Lung (tissue), 12 donors: ENCODE data around the gene AGRN. TPM values are rescaled to one million over a fixed set of nuclear protein-coding genes. Genes with fewer than 3 reads are reported as not detected.

ENCODE experiments used
- ATAC-seq: fragments of 200-7000 bp; cut with Tn5 transposase; one replicate; pipeline ENCODE4 v1.9.1; 2020; ENCODE audit warnings: moderate number of reproducible peaks; ENCODE audit not compliant: insufficient read depth, low FRiP score
- DNase-seq, 3 donors: peaks; one replicate each; pipeline ENCODE4 v3.0.0-alpha.2; 2013 to 2017
- H3K27ac ChIP-seq, 2 donors: one replicate each; pipeline ENCODE4 v1.5.1; 2013; ENCODE audit warnings: mild to moderate bottlenecking in 2 of 2, moderate library complexity in 2 of 2, control low read depth in 1 of 2, inconsistent platforms in 1 of 2, low read depth in 1 of 2, low read length in 1 of 2
- H3K27me3 ChIP-seq, 3 donors: one replicate each; pipeline ENCODE4 v1.5.1; 2013; ENCODE audit warnings: low read length in 2 of 3; ENCODE audit not compliant: control insufficient read depth in 3 of 3, insufficient read depth in 3 of 3
- H3K36me3 ChIP-seq, 4 donors: one replicate each; pipeline ENCODE4 v1.5.1; 2013; ENCODE audit warnings: low read length in 4 of 4, mild to moderate bottlenecking in 1 of 4, moderate library complexity in 1 of 4; ENCODE audit not compliant: control insufficient read depth in 4 of 4, insufficient read depth in 4 of 4
- H3K4me1 ChIP-seq, 5 donors: one replicate each; pipeline ENCODE4 v1.5.1; 2013; ENCODE audit warnings: low read length in 5 of 5, mild to moderate bottlenecking in 2 of 5, moderate library complexity in 1 of 5; ENCODE audit not compliant: control insufficient read depth in 5 of 5, insufficient read depth in 5 of 5
- H3K4me3 ChIP-seq: one replicate; pipeline ENCODE4 v1.5.1; 2013; ENCODE audit warnings: mild to moderate bottlenecking, control low read depth, moderate library complexity
- H3K9ac ChIP-seq, 2 donors: one replicate each; pipeline ENCODE4 v1.5.1; 2013; ENCODE audit warnings: low read length in 2 of 2, control low read depth in 1 of 2; ENCODE audit not compliant: insufficient read depth in 1 of 2
- H3K9me3 ChIP-seq, 4 donors: one replicate each; pipeline ENCODE4 v1.5.1; 2013; ENCODE audit warnings: low read length in 3 of 4, mild to moderate bottlenecking in 1 of 4, moderate library complexity in 1 of 4; ENCODE audit not compliant: control insufficient read depth in 4 of 4, insufficient read depth in 3 of 4
- CTCF ChIP-seq: IDR thresholded peaks from 2 replicates; pipeline ENCODE4 v1.5.1; 2012; ENCODE audit warnings: mild to moderate bottlenecking; ENCODE audit errors: control extremely low read depth, extremely low read depth
- WGBS, 2 donors: extraction: QIAGEN DNeasy Blood & Tissue Kit; methylation state at CpG; one replicate each; pipeline ENCODE4 v1.1.7; 2013; 5-methylcytosine and 5-hydroxymethylcytosine counted together
- polyA plus RNA-seq, 2 donors: library from polyadenylated mRNA; stranded (reverse); fragments of 200-250 nt; gene quantifications; one replicate each; pipeline ENCODE4 v1.2.1, GENCODE V29; 2013
- total RNA-seq, 2 donors: library from RNA; depleted of rRNA in 1 of 2; stranded (reverse); fragments of >200 nt in 1 of 2; gene quantifications; one replicate each; pipeline ENCODE4 v1.2.1, GENCODE V29; 2014 to 2021
- donor health status: control.
- donor health status: control.
- donor health status: Bipolar disorder and iron deficiency.
- donor health status: healthy.
- donor health status: DM: yes; HTN: yes; CAD: no.

The AGRN gene
- total and polyA plus RNA-seq, 4 donors, result 30.7 to 124 (median 85.2) TPM

GRCh38 chr1:1085911-1086841 lies 66.3 kb downstream of the AGRN start:
- TF ChIP-seq CTCF, result no peak
- DNase-seq, result no peak
- no peaks in the 10 kb centered on the region for H3K4me1 ChIP-seq
- H3K9ac ChIP-seq, result no peak overlapping the region
- no peaks in the 10 kb centered on the region for H3K9me3 ChIP-seq
- no peak for ATAC-seq
- no peak overlapping the region for H3K27ac ChIP-seq
- no peaks in the 10 kb centered on the region for H3K27me3 ChIP-seq
- 94 to 95% methylated on average over 34 to 38 of the region's 38 CpGs for WGBS, 2 donors
- H3K36me3 ChIP-seq, result peaks cover 0 to 17% (median 2%) of the 10 kb centered on the region in 4 donors
- H3K4me3 ChIP-seq, result no peak overlapping the region

GRCh38 chr1:1086911-1087341 lies 67.0 kb downstream of the AGRN start:
- Histone ChIP-seq H3K36me3 (peaks cover 0 to 17% (median 2%) of the 10 kb centered on the region in 4 donors), H3K27me3 (no peaks in the 10 kb centered on the region), H3K27ac (no peak overlapping the region), H3K4me1 (no peaks in the 10 kb centered on the region), H3K9ac (no peak overlapping the region), H3K9me3 (no peaks in the 10 kb centered on the region), H3K4me3 (no peak overlapping the region)
- TF ChIP-seq CTCF, result no peak
- no peak for ATAC-seq
- peak in 1 of 3 donors; percentile 10 for DNase-seq
- WGBS, 2 donors, result 94 to 97% methylated on average over 17 of the region's 17 CpGs

- TF ChIP-seq CTCF, result no peak
- no peak overlapping the region for H3K9ac ChIP-seq
- DNase-seq, result no peak
Observed at GRCh38 chr1:1087351-1088028, 67.6 kb downstream of the AGRN start.

More at GRCh38 chr1:1087351-1088028, 67.6 kb downstream of the AGRN start:
- 96% methylated on average over 38 of the region's 38 CpGs for WGBS, 2 donors
- Histone ChIP-seq H3K9me3 (no peaks in the 10 kb centered on the region), H3K27me3 (no peaks in the 10 kb centered on the region), H3K36me3 (peaks cover 0 to 13% (median 2%) of the 10 kb centered on the region in 4 donors), H3K4me3 (no peak overlapping the region), H3K27ac (no peak overlapping the region), H3K4me1 (no peaks in the 10 kb centered on the region)
- no peak for ATAC-seq
